CD1c-positive myeloid dendritic cell (primary cell): ENCODE measurements around the gene CHIC1.
A peak's percentile ranks its signal among the peaks of the same experiment; 100 is the strongest.
"Not testable (repeated sequence)": the region's sequence is repeated elsewhere in the genome, so short reads cannot be mapped to it uniquely, and the experiment has no call there.

Experiments
- DNase-seq: peaks from one replicate; pipeline ENCODE4 v3.0.0-alpha.2; 2016; ENCODE audit errors: extremely low spot score

The CHIC1 gene

GRCh38 chrX:73562984-73563737 is at the start of gene CHIC1:
Gene CHIC1 (plus strand): TSS chrX:73563197. CDS start chrX:73563285, 88 bp downstream.
- peak; percentile 39 for DNase-seq

- DNase-seq: not testable (repeated sequence)
Measured at GRCh38 chrX:73522823-73523222, 40.2 kb upstream of the CHIC1 start.

GRCh38 chrX:73524906-73525305 is 38.1 kb upstream of the CHIC1 start:
- DNase-seq: no peak

- no peak for DNase-seq
Measured at GRCh38 chrX:73525928-73526690, 36.9 kb upstream of the CHIC1 start.

- not testable (repeated sequence) for DNase-seq
Measured at GRCh38 chrX:73531655-73532054, 31.3 kb upstream of the CHIC1 start.

- DNase-seq: no peak
Measured at GRCh38 chrX:73556159-73556558, 6.8 kb upstream of the CHIC1 start.

- DNase-seq: no peak
Measured at GRCh38 chrX:73561801-73562200, 1.2 kb upstream of the CHIC1 start.

- no peak for DNase-seq
Measured at GRCh38 chrX:73562458-73562857, 539 bp upstream of the CHIC1 start.

- DNase-seq: peak; percentile 4
Measured at GRCh38 chrX:73563738-73564068, 706 bp downstream of the CHIC1 start.

GRCh38 chrX:73577361-73577760 is 14.4 kb downstream of the CHIC1 start:
- DNase-seq: no peak

- DNase-seq: no peak
Measured at GRCh38 chrX:73581002-73581628, 18.1 kb downstream of the CHIC1 start.

GRCh38 chrX:73597758-73598157 is 34.8 kb downstream of the CHIC1 start:
- not testable (repeated sequence) for DNase-seq

GRCh38 chrX:73615022-73615421 is 52.0 kb downstream of the CHIC1 start:
- DNase-seq: no peak

GRCh38 chrX:73641669-73642068 is 78.7 kb downstream of the CHIC1 start:
- DNase-seq: not testable (repeated sequence)

GRCh38 chrX:73647212-73647611 is 84.2 kb downstream of the CHIC1 start:
- no peak for DNase-seq

- no peak for DNase-seq
Measured at GRCh38 chrX:73647632-73648322, 84.8 kb downstream of the CHIC1 start.

GRCh38 chrX:73661322-73661721 is 98.3 kb downstream of the CHIC1 start:
- not testable (repeated sequence) for DNase-seq

- DNase-seq: no peak
Measured at GRCh38 chrX:73668779-73669178, 105.8 kb downstream of the CHIC1 start.

GRCh38 chrX:73681408-73681807 is 118.4 kb downstream of the CHIC1 start:
- DNase-seq: no peak

- no peak for DNase-seq
Measured at GRCh38 chrX:73683236-73683859, 120.4 kb downstream of the CHIC1 start.

- DNase-seq: not testable (repeated sequence)
Measured at GRCh38 chrX:73707014-73707413, 144.0 kb downstream of the CHIC1 start.

GRCh38 chrX:73728602-73729001 is 165.6 kb downstream of the CHIC1 start:
- DNase-seq: no peak
